HG03521 (cell line): ENCODE measurements around the gene GARIN3.
"Not testable (repeated sequence)": the region's sequence is repeated elsewhere in the genome, so short reads cannot be mapped to it uniquely, and the experiment has no call there.

Experiments
- ATAC-seq: cut with Tn5 transposase; IDR thresholded peaks from one replicate; pipeline ENCODE4 v1.9.1; 2021; ENCODE audit warnings: mild to moderate bottlenecking, moderate library complexity; ENCODE audit not compliant: unreplicated experiment

The GARIN3 gene

GRCh38 chr5:157186309-157187045 is 20.4 kb upstream of the GARIN3 start:
- ATAC-seq = no peak

DNA sequence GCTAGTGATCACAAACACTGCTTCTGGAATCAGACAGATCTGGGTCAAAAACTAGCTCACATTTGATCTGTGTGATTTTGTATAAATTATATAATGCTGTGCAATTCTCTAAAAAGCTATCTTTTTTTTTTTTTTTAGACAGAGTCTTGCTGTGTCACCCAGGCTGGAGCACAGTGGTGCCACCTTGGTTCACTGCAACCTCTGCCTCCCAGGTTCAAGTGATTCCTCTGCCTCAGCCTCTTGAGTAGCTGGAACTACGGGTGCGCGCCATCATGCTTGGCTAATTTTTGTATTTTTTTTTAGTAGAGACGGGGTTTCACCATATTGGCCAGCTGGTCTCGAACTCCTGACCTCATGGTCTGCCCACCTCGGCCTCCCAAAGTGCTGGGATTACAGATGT is 19.1 kb upstream of the GARIN3 start:
- not testable (repeated sequence) for ATAC-seq

- no peak for ATAC-seq
Observed at GRCh38 chr5:157184117-157184670, 18.1 kb upstream of the GARIN3 start.

GRCh38 chr5:157182143-157182757 is 16.2 kb upstream of the GARIN3 start:
- no peak for ATAC-seq

DNA sequence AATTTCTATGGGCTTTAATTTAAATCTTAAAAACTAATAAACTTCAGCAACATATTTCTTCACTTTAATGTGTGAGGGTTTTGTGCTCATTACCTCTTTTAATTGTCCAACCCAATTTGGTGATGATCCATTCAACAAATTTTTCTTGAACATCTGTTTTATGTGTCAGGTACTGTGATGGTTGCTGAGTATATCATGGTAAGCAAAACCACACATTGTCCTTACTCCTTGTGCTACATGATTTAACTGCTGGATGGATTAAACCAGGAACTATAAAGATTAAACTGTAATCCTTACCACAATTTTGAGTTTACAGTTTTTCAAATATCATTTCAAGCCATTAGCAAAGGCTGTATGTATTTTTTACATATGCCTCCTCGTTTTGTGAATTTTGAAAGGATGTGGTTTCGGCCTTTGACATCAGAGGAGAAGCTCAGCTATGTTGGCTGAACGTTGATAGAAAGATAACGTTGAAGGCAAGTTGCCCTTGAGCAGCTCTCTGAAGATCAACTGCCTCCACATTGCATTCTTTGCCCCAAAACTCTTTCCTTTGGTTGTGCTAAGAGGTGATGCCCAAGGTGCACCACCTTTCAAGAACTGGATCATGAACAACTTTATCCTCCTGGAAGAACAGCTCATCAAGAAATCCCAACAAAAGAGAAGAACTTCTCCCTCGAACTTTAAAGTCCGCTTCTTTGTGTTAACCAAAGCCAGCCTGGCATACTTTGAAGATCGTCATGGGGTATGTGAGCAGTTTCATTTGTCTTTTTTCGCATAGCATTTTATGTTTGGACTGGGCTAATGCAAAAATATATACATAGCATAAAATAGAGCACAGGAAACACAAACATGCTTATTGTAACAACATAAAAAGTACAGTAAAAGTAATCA is 14.6 kb upstream of the GARIN3 start, which contains the start of gene ITK:
Gene ITK, plus strand, starts transcription at position 467 of the 891 bp plus-strand sequence. Its CDS starts 138 bp downstream, at position 605.
- ATAC-seq = no peak

- no peak for ATAC-seq
Observed at GRCh38 chr5:157178966-157179365, 12.9 kb upstream of the GARIN3 start.

DNA sequence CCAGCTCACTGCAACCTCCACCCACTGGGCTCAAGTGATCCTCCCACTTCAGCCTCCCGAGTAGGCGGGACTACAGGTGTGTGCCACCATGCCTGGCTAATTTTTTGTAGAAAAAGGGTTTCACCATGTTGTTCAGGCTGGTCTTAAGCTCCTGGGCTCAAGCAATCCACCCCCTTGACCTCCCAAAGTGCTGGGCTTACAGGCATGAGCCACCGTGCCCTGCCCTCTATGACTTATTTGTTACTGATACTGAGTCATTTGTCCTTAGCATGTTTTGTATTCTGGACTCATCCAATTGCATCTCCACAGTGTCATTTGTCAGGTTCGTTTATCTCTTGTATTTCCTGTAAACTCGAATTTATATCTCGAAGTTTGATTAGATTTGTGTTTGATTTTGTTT is 11.9 kb upstream of the GARIN3 start:
- ATAC-seq = no peak

DNA sequence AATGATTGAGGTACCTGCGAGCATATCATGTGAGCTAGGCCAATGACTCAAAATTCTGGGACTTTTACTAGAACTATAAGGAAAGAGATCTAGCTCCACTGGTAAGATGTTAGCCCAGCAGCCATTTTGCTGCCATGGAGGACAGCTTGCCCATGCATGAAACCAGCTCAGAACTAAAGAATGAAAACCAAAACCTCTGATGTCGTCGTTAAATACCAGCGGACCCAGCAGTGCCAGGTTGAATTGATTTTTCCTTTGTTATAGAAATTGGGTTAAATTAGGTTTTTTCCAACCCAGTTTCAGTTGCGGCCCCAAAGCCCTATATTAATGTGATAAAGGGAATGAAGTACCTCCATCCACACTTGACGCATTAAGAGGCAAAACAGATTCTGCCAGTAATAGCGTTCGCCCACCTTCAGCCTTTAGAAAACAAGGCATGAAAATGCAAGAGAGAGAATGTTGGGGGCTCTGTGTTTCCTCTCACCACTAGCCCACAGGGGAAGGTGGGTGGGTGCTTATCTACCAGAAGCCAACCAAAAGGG is 9.1 kb upstream of the GARIN3 start:
- no peak for ATAC-seq

- ATAC-seq = peak; percentile 93
Observed at GRCh38 chr5:157172403-157172802, 6.3 kb upstream of the GARIN3 start.

DNA sequence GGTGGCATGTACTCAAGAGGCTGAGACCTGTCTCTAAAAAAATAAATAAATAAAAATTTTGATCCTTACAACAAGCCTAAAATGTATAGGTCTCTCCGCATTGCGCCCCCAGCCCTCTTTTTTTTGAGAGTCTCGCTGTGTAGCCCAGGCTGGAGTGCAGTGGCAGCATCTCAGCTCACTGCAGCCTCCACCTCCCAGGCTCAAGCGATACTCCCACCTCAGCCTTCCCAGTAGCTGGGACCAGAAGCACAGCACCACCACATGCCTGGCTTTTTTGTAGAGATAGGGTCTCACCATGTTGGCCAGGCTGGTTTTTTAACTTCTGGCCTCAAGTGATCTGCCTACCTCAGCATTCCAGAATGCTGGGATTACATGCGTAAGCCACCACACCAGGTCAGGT is 2.2 kb upstream of the GARIN3 start:
- ATAC-seq = no peak

DNA sequence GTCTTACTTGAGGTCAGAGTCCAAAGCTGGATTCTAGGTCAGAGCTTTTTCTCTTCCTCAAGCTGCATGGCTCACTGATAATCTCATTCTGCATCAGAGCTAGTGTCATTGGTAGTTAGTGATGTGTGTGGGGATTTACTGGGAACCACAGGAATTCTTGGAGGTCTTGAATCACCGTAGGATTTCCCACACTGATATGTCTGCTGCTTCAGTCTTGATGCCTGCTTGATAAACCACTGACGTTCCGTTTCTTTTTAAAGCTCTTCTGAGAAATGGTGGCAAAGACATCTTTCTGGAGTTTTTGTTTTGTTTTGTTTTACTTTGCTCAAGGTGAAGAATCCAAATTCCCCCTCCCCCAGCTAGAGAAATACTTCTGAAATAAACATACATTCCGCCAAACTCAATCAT is 1.2 kb upstream of the GARIN3 start:
- no peak for ATAC-seq

DNA sequence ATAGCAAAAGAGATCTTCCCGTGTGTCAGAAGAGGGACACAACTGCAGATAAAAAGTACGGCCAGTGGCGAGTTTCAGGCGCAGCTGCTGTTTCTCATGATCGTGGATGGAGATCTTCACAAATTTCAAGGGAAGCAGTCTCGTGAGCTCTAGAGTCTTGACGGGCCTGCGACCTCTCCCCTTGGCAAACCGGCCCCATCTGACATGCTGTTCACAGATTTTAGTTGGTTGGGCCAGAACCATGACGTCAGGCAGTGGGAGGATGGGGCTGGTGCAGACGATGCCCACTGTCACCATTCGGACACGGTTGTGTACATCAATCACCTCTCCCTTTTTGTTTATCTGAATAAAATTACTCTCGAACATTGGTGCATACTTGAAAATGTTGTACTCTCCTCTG is 396 bp downstream of the GARIN3 start:
- no peak for ATAC-seq

DNA sequence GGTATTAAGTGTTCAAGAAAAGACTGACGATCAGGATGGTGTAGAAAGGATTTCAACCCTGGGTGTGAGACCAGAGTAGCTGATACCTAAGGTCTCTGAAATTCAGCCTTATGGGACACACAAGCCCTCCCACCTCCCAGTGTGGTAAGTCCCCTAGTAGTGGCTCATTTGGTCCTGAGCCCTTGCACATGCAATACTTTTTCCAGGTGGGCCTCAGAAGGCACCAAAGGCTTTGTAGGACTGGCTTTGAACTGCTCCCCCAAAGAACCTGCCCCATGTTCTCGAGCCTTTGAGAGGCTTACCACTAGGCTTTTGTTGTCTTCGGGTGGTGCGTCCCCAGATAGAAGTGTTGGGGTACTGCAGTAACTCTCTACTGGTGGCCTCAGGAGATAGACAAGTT is 803 bp downstream of the GARIN3 start:
- no peak for ATAC-seq

DNA sequence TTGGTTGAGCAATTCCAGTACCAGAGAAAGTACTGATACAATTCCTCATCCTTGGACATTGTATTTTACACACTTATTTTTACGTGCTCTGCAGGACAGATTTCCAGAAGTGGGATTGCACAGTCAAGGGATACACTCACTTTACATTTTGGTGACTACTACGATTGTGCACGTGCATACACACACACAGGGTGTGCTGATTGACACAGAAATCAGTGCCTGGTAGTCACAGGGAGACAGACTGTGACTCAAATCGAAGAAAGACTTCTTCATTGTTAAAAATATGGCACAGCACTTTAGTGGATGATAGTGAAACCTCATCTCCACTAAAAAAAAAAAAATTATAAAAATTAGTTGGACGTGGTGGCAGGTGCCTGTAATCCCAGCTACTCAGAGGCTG is 1.5 kb downstream of the GARIN3 start:
- ATAC-seq = no peak

- no peak for ATAC-seq
Observed at GRCh38 chr5:157162919-157163510, 3.0 kb downstream of the GARIN3 start.

GRCh38 chr5:157161996-157162395 is 4.1 kb downstream of the GARIN3 start:
- no peak for ATAC-seq

DNA sequence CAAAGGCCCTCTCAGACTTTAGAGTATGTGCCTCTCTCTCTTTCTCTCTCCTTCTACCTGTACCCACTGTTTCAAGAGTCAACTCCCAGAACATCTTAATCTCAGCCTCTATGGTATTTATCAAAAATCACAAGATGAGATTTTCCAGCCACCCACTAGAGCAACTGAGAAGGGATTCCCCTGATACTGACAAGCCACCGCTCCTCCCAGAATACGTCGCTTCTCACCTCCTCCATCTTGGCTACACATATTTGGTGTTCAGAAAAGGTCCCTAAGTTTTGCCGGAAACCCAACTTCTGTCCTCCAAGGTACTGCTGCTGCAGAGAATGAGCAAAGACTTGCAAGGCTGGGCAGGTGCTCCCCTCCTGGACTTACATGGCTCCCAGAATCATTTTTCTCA is 6.1 kb downstream of the GARIN3 start:
- no peak for ATAC-seq

GRCh38 chr5:157159209-157159751 is 6.8 kb downstream of the GARIN3 start:
- ATAC-seq = no peak

GRCh38 chr5:157157293-157157891 is 8.7 kb downstream of the GARIN3 start:
- no peak for ATAC-seq

DNA sequence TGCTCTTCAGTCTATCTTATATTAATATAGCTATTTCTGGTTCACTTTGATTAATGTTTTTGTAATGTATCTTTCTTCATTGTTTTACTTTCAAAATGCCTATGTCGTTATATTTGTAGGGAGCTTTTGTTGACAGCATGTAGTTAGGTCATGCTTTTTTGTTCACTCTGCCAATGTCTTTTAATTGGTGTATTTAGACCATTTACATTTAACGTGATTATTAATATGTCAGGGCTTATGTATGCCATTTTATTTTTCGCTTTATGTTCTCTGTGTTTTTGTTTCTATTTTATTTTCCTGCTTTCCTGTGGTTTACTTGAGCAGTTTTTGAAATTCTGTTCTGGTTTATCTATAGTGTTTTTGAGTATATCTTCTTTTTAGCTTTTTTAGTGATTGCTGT is 10.8 kb downstream of the GARIN3 start:
- no peak for ATAC-seq
